ENCODE measurements around the gene DOCK4. TPM values are rescaled to one million over a fixed set of nuclear protein-coding genes. Genes with fewer than 3 reads are reported as not detected.

DOCK4 gene
- total RNA-seq, 2 donors from 2014 or later = 6.5 to 11.1 TPM

DNA sequence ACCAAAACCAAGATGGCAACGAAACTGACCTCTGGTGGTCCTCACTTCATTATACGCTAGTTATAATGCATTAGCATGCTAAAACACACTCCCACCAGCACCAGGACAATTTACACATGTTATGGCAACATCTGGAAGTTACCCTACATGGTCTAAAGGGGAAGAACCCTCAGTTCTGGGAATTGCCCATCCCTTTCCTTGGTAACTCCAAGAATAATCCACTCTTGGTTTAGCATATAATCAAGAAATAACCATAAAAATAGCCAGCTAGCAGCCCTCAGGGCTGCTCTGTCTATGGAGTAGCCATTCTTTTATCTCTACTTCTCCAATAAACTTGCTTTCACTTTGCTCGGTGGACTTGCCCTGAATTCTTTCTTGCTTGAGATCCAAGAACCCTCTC is 191.1 kb downstream of the DOCK4 start:
- no peak for DNase-seq
- Histone ChIP-seq H3K4me1 (no peaks in the 10 kb centered on the region), H3K4me3 (no peak overlapping the region), H3K27me3 (no peaks in the 10 kb centered on the region), H3K36me3 (no peaks in the 10 kb centered on the region), H3K27ac (no peak overlapping the region), H3K9me3 (no peaks in the 10 kb centered on the region), H3K9ac (ENCODE audit: low read depth in 2 of 2, low read length in 2 of 2) (no peak overlapping the region)
- TF ChIP-seq, protein P1, sequence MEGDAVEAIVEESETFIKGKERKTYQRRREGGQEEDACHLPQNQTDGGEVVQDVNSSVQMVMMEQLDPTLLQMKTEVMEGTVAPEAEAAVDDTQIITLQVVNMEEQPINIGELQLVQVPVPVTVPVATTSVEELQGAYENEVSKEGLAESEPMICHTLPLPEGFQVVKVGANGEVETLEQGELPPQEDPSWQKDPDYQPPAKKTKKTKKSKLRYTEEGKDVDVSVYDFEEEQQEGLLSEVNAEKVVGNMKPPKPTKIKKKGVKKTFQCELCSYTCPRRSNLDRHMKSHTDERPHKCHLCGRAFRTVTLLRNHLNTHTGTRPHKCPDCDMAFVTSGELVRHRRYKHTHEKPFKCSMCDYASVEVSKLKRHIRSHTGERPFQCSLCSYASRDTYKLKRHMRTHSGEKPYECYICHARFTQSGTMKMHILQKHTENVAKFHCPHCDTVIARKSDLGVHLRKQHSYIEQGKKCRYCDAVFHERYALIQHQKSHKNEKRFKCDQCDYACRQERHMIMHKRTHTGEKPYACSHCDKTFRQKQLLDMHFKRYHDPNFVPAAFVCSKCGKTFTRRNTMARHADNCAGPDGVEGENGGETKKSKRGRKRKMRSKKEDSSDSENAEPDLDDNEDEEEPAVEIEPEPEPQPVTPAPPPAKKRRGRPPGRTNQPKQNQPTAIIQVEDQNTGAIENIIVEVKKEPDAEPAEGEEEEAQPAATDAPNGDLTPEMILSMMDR (IDR thresholded peaks at IDR 0.05) = no peak
- intact Hi-C loops (cut with DNase I) = no loop called here

DNA sequence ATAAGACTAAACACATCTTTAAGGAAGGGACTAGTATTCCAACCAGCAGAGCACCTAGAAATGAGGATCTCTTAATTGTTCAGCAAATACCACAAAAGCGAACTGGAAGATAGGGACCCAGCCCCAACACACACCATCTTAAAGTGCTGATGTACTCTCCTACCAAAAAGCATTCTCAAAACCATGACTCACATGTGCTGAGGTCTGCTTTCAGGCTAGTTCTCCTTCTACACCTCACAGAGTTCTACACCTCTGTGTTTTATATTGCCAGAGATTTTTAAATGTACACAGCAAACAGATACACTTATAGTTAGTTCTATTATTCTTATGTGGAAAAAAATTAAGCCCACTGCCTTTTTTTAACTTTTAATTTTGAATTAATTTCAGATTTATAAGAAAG is 191.9 kb downstream of the DOCK4 start:
- Histone ChIP-seq H3K9ac (ENCODE audit: low read depth in 2 of 2, low read length in 2 of 2) (no peak overlapping the region), H3K4me1 (no peaks in the 10 kb centered on the region), H3K9me3 (no peaks in the 10 kb centered on the region), H3K27me3 (no peaks in the 10 kb centered on the region), H3K4me3 (no peak overlapping the region), H3K27ac (no peak overlapping the region), H3K36me3 (no peaks in the 10 kb centered on the region)
- intact Hi-C loops (cut with DNase I) = no loop called here
- DNase-seq = no peak
- TF ChIP-seq, protein P1 (IDR thresholded peaks at IDR 0.05) = no peak

DNA sequence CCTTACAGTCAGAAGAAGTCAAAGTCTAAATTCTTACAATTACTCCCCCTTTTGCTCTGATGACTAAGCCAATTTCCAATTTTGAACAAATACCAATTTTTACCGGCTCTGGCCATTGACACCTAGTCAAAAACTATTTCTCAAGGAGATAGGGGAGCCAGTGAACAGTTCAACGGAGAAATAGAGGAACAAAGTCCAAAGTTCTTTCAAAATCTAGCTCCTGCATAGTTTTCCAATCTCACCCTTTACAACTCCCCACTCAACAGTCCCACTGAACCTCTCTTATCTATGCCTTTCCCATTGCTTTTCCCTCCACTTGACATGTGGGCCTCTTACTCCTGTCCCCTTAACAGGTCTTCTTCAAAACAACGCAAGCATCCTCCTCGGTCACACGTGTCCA is 192.9 kb downstream of the DOCK4 start:
- TF ChIP-seq, protein P1 (IDR thresholded peaks at IDR 0.05) = no peak
- H3K4me3 ChIP-seq = no peak overlapping the region
- no peaks in the 10 kb centered on the region for H3K36me3 ChIP-seq
- DNase-seq = no peak
- H3K9me3 ChIP-seq = no peaks in the 10 kb centered on the region
- H3K27me3 ChIP-seq = no peaks in the 10 kb centered on the region
- intact Hi-C loops (cut with DNase I) = no loop called here
- no peak overlapping the region for H3K9ac ChIP-seq (ENCODE audit: low read depth in 2 of 2, low read length in 2 of 2)
- no peak overlapping the region for H3K27ac ChIP-seq
- no peaks in the 10 kb centered on the region for H3K4me1 ChIP-seq

DNA sequence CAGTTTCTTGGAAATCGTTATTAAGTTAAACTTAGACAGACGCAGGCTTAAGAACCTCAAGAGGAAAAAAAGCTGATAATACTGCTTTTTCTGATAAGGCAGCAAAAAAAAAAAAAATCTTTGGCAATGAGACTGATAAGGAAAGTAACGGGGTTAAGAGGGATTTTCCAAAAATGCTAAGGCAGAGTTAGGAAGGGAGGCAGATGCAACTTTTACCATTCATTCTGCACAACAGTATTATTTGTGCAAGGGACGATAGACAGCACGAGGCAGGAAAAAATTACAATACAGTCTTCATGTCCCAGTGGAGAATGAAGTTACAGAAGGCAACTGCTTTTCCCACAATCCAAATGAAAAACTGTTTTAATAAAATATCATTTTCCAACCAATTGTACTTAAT is 194.0 kb downstream of the DOCK4 start:
- H3K4me3 ChIP-seq = no peak overlapping the region
- intact Hi-C loops (cut with DNase I) = no loop called here

DNA sequence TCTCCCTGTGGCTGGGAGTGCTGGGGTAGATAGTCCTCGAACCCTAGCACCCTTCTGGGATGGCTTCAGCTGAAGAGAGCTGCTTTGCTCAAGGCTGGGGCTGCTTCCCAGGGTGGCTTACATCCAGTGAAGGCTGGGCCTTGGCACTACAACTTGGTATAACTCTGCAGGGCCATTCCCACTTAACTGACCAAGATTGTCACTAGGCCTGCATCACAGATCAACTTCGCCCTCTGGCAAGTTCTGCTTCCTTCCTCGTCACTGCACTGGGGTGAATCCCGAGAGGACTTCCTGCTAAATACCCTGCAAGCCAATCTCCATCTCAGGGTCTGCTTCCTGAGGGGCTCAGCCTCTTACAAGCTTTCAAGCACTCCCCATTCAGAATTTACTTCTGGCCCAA is 195.2 kb downstream of the DOCK4 start:
- no peaks in the 10 kb centered on the region for H3K4me1 ChIP-seq
- no peak overlapping the region for H3K9ac ChIP-seq (ENCODE audit: low read depth in 2 of 2, low read length in 2 of 2)
- TF ChIP-seq, protein P1 (IDR thresholded peaks at IDR 0.05) = no peak
- intact Hi-C loops (cut with DNase I) = no loop called here
- no peak overlapping the region for H3K27ac ChIP-seq
- H3K9me3 ChIP-seq = no peaks in the 10 kb centered on the region
- no peak for DNase-seq
- no peaks in the 10 kb centered on the region for H3K36me3 ChIP-seq
- no peak overlapping the region for H3K4me3 ChIP-seq
- H3K27me3 ChIP-seq = no peaks in the 10 kb centered on the region

More for the DNA sequence above, 194.0 kb downstream of the DOCK4 start:
- Histone ChIP-seq H3K4me1 (no peaks in the 10 kb centered on the region), H3K9me3 (no peaks in the 10 kb centered on the region), H3K9ac (ENCODE audit: low read depth in 2 of 2, low read length in 2 of 2) (no peak overlapping the region), H3K27ac (no peak overlapping the region), H3K27me3 (no peaks in the 10 kb centered on the region), H3K36me3 (no peaks in the 10 kb centered on the region)
- TF ChIP-seq, protein P1 (IDR thresholded peaks at IDR 0.05) = no peak
- no peak for DNase-seq

DNA sequence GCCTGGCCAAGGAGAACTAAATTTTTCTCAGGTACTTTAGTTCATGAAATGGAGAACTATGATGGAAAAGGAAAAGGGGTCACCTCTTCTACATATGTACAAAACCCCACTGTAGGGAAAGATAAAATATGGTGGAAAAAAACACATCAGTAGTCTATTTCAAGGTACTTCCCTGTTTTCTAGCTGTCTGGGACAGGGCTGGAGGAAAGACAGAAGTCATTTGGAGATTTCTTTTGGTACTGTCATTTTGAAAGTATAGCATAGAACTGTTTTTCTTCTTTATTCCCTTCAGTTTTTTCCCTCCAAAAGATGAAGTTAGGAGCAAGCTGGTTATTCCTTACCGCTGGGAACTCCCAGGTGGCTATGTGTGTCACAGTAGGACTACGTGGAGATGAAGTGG is 196.1 kb downstream of the DOCK4 start:
- H3K36me3 ChIP-seq = no peaks in the 10 kb centered on the region
- TF ChIP-seq, protein P1 (IDR thresholded peaks at IDR 0.05) = no peak
- H3K4me3 ChIP-seq = no peak overlapping the region
- H3K4me1 ChIP-seq = no peaks in the 10 kb centered on the region
- no peaks in the 10 kb centered on the region for H3K9me3 ChIP-seq
- no peak overlapping the region for H3K27ac ChIP-seq
- no peak for DNase-seq
- intact Hi-C loops (cut with DNase I) = no loop called here
- H3K9ac ChIP-seq (ENCODE audit: low read depth in 2 of 2, low read length in 2 of 2) = no peak overlapping the region
- no peaks in the 10 kb centered on the region for H3K27me3 ChIP-seq

All from colonic mucosa (tissue), 4 donors.